Keratinocyte (primary cell): ENCODE measurements around the gene RBMS3. TPM values are rescaled to one million over a fixed set of nuclear protein-coding genes. Genes with fewer than 3 reads are reported as not detected.

Source experiments
- DNase-seq: peaks from one replicate; pipeline ENCODE4 v3.0.0-alpha.2; 2011; ENCODE audit warnings: low read depth, missing footprints, low spot score
- FAIRE-seq: peaks from 2 replicates; lab custom pipeline; 2011; peaks lifted over from hg19 to GRCh38; lab: Jason Lieb, UNC
- H2AFZ ChIP-seq: 2 replicates; pipeline ENCODE4 v1.6.0; 2012; ENCODE audit warnings: low read length, control low read depth, inconsistent platforms; ENCODE audit not compliant: control insufficient read depth
- H3K27ac ChIP-seq: 2 replicates; pipeline ENCODE4 v1.5.1; 2011; ENCODE audit warnings: low read length; ENCODE audit not compliant: control insufficient read depth, insufficient read depth
- H3K27me3 ChIP-seq: 3 replicates; pipeline ENCODE4 v1.6.0; 2011; ENCODE audit warnings: low read length; ENCODE audit not compliant: control insufficient read depth, insufficient read depth; ENCODE audit errors: extremely low read depth
- H3K36me3 ChIP-seq, 2 experiments: 2 replicates in 1 of 2; 3 replicates in 1 of 2; pipeline ENCODE4 v1.5.1; 2011; ENCODE audit warnings: low read length in 2 of 2, mild to moderate bottlenecking in 1 of 2; ENCODE audit not compliant: control insufficient read depth in 2 of 2, insufficient read depth in 2 of 2; ENCODE audit errors: extremely low read depth in 1 of 2
- H3K4me1 ChIP-seq: 3 replicates; pipeline ENCODE4 v1.5.1; 2011; ENCODE audit warnings: low read length; ENCODE audit not compliant: control insufficient read depth, insufficient read depth; ENCODE audit errors: extremely low read depth
- H3K4me2 ChIP-seq: 3 replicates; pipeline ENCODE4 v1.6.0; 2011; ENCODE audit warnings: low read depth, low read length; ENCODE audit not compliant: control insufficient read depth, insufficient read depth; ENCODE audit errors: extremely low read depth
- H3K4me3 ChIP-seq, 3 experiments: fragments of 200-600 bp in 1 of 3; sonication (generic) in 1 of 3; 2 replicates in 2 of 3; 3 replicates in 1 of 3; pipeline ENCODE4 v1.5.1; 2011 to 2016; ENCODE audit warnings: low read length in 3 of 3, mild to moderate bottlenecking in 3 of 3, control low read depth in 2 of 3, inconsistent platforms in 1 of 3, low read depth in 1 of 3, mixed read lengths in 1 of 3, mixed run types in 1 of 3, moderate library complexity in 1 of 3; ENCODE audit not compliant: control insufficient read depth in 2 of 3, insufficient read depth in 2 of 3; ENCODE audit errors: extremely low read depth in 1 of 3
- H3K79me2 ChIP-seq: 2 replicates; pipeline ENCODE4 v1.6.0; 2012; ENCODE audit warnings: low read length; ENCODE audit not compliant: control insufficient read depth, insufficient read depth
- H3K9ac ChIP-seq: 3 replicates; pipeline ENCODE4 v1.6.0; 2011; ENCODE audit warnings: low read length; ENCODE audit not compliant: control insufficient read depth, insufficient read depth; ENCODE audit errors: extremely low read depth
- H3K9me1 ChIP-seq: 3 replicates; pipeline ENCODE4 v1.6.0; 2011; ENCODE audit warnings: low read length; ENCODE audit not compliant: control insufficient read depth, insufficient read depth; ENCODE audit errors: extremely low read depth
- H3K9me3 ChIP-seq: 2 replicates; pipeline ENCODE4 v1.5.1; 2012; ENCODE audit warnings: low read depth, low read length; ENCODE audit not compliant: control insufficient read depth
- H4K20me1 ChIP-seq: 3 replicates; pipeline ENCODE4 v1.6.0; 2011; ENCODE audit warnings: low read length; ENCODE audit not compliant: control insufficient read depth, insufficient read depth; ENCODE audit errors: extremely low read depth
- EZH2 ChIP-seq: IDR thresholded peaks from one replicate; pipeline ENCODE4 v1.6.1; 2012; ENCODE audit warnings: inconsistent platforms, mild to moderate bottlenecking, low read length, moderate library complexity
- dilution Hi-C: fragments of 300-500 bp; cut with MboI; formaldehyde crosslinking; loops from one replicate; pipeline ENCODE4 v1.7.0; 2020; ENCODE audit warnings: low sequenced_read_pairs; ENCODE audit not compliant: extremely low pct_ligation_motif_present
- polyA plus RNA-seq, 5 experiments: library from polyadenylated mRNA; depleted of rRNA in 3 of 5; stranded (reverse) in 3 of 5; stranded (forward) in 1 of 5; unstranded in 1 of 5; fragments of >200 nt; gene quantifications; 1 replicate in 1 of 5; 2 replicates in 3 of 5; 3 replicates in 1 of 5; pipeline versions ENCODE4 v1.2.1 to v1.2.3, GENCODE V29; 2011 to 2012; ENCODE audit warnings: missing spikeins in 2 of 5, low read depth in 1 of 5, low replicate concordance in 1 of 5
- TF ChIP-seq, protein P1 (sequence below), 3 experiments: IDR thresholded peaks in 1 of 3; conservative IDR thresholded peaks in 1 of 3; optimal IDR thresholded peaks in 1 of 3; 2 replicates in 2 of 3; 3 replicates in 1 of 3; pipeline versions ENCODE3 to v1.5.1; 2011; ENCODE audit warnings: low read length in 3 of 3, mild to moderate bottlenecking in 3 of 3, moderate library complexity in 2 of 3, control low read depth in 1 of 3, inconsistent platforms in 1 of 3; ENCODE audit not compliant: insufficient read depth in 2 of 3; ENCODE audit errors: extremely low read depth in 1 of 3

Gene RBMS3
- polyA plus RNA-seq, 1 donor (not counting 4 experiments of a cell fraction or from before 2014, with no cell fraction given): 2.3 TPM

GRCh38 chr3:29590461-29590860 lies 309.6 kb downstream of the RBMS3 start:
- Histone ChIP-seq H3K4me1 (no peaks in the 10 kb centered on the region), H3K9ac (no peak overlapping the region), H3K4me2 (no peak overlapping the region), H3K4me3 (no peak overlapping the region), H3K27me3 (no peaks in the 10 kb centered on the region), H3K79me2 (no peaks in the 10 kb centered on the region), H3K36me3 (no peaks in the 10 kb centered on the region), H4K20me1 (no peaks in the 10 kb centered on the region), H3K9me1 (no peaks in the 10 kb centered on the region), H2AFZ (no peak overlapping the region), H3K27ac (no peak overlapping the region), H3K9me3 (no peaks in the 10 kb centered on the region)
- FAIRE-seq (no peak), DNase-seq (no peak)
- TF ChIP-seq, protein P1, sequence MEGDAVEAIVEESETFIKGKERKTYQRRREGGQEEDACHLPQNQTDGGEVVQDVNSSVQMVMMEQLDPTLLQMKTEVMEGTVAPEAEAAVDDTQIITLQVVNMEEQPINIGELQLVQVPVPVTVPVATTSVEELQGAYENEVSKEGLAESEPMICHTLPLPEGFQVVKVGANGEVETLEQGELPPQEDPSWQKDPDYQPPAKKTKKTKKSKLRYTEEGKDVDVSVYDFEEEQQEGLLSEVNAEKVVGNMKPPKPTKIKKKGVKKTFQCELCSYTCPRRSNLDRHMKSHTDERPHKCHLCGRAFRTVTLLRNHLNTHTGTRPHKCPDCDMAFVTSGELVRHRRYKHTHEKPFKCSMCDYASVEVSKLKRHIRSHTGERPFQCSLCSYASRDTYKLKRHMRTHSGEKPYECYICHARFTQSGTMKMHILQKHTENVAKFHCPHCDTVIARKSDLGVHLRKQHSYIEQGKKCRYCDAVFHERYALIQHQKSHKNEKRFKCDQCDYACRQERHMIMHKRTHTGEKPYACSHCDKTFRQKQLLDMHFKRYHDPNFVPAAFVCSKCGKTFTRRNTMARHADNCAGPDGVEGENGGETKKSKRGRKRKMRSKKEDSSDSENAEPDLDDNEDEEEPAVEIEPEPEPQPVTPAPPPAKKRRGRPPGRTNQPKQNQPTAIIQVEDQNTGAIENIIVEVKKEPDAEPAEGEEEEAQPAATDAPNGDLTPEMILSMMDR (optimal IDR thresholded peaks at IDR 0.05 in 1 of 3, IDR thresholded peaks at IDR 0.05 in 1 of 3, conservative IDR thresholded peaks at IDR 0.05 in 1 of 3; ENCODE audit: extremely low read depth in 1 of 3, insufficient read depth in 2 of 3, low read length in 3 of 3): no peak
- no peak for TF ChIP-seq EZH2
- dilution Hi-C loops: no loop called here

- no peak for TF ChIP-seq EZH2
- TF ChIP-seq, protein P1 (optimal IDR thresholded peaks at IDR 0.05 in 1 of 3, IDR thresholded peaks at IDR 0.05 in 1 of 3, conservative IDR thresholded peaks at IDR 0.05 in 1 of 3; ENCODE audit: extremely low read depth in 1 of 3, insufficient read depth in 2 of 3, low read length in 3 of 3): no peak
- H3K79me2 ChIP-seq: no peaks in the 10 kb centered on the region
- no peaks in the 10 kb centered on the region for H3K4me1 ChIP-seq
- H3K4me2 ChIP-seq: no peak overlapping the region
- H3K4me3 ChIP-seq: no peak overlapping the region
- dilution Hi-C loops: no loop called here
- H3K36me3 ChIP-seq: no peaks in the 10 kb centered on the region
- H3K9me3 ChIP-seq: no peaks in the 10 kb centered on the region
- no peak overlapping the region for H3K27ac ChIP-seq
- FAIRE-seq (no peak), DNase-seq (no peak)
- H2AFZ ChIP-seq: no peak overlapping the region
- H3K27me3 ChIP-seq: no peaks in the 10 kb centered on the region
- H4K20me1 ChIP-seq: no peaks in the 10 kb centered on the region
- no peaks in the 10 kb centered on the region for H3K9me1 ChIP-seq
- H3K9ac ChIP-seq: no peak overlapping the region
Measured at GRCh38 chr3:29591579-29591978, 310.7 kb downstream of the RBMS3 start.
